IMR-90 (cell line): ENCODE data around the gene TOMM22. TPM values are rescaled to one million over a fixed set of nuclear protein-coding genes. Genes with fewer than 3 reads are reported as not detected.

Experiments
- ATAC-seq: fragments of 200-7000 bp; cut with Tn5 transposase; 2 replicates; pipeline ENCODE4 v1.9.1; 2020; ENCODE audit warnings: low read depth, mild to moderate bottlenecking, moderate library complexity
- BruUV-seq: library from RNA; stranded (reverse); fragments of 400-500 nt; replicated peaks from 2 replicates; lab custom pipeline; 2021; lab: Mats Ljungman, UMichigan
- CTCF ChIA-PET: fragments of 300-600 bp; formaldehyde crosslinking; extraction: SDS; loops from one replicate; lab custom pipeline; 2021; ENCODE audit warnings: antibody characterized with exemption; lab: Yijun Ruan, JAX
- POLR2A ChIA-PET: fragments of 300-600 bp; sonication (Branson Sonifier 250); formaldehyde crosslinking; loops from one replicate; lab custom pipeline; 2022; ENCODE audit warnings: antibody characterized with exemption; ENCODE audit not compliant: unreplicated experiment; lab: Charles Lee
- DNase-seq: peaks from one replicate; pipeline ENCODE4 v3.0.0; 2013
- H2AFZ ChIP-seq: replicated peaks from 2 replicates; pipeline ENCODE3; 2013; ENCODE audit warnings: low read length, mild to moderate bottlenecking; ENCODE audit not compliant: poor library complexity
- H2AK5ac ChIP-seq: 2 replicates; pipeline ENCODE4 v1.6.1; 2013; ENCODE audit warnings: low read depth, low read length, inconsistent platforms
- H2AK9ac ChIP-seq: replicated peaks from 2 replicates; pipeline ENCODE3; 2013; ENCODE audit warnings: mild to moderate bottlenecking, low read depth, low read length, moderate library complexity; ENCODE audit not compliant: poor library complexity
- H2BK120ac ChIP-seq: 2 replicates; pipeline ENCODE4 v1.6.1; 2013; ENCODE audit warnings: low read depth, low read length, inconsistent platforms
- H2BK15ac ChIP-seq: 3 replicates; pipeline ENCODE4 v1.6.1; 2013; ENCODE audit warnings: low read depth, low read length, inconsistent platforms
- H2BK20ac ChIP-seq: 2 replicates; pipeline ENCODE4 v1.6.1; 2013; ENCODE audit warnings: low read depth, mild to moderate bottlenecking, inconsistent platforms, low read length, moderate library complexity
- H2BK5ac ChIP-seq: 2 replicates; pipeline ENCODE4 v1.6.1; 2013; ENCODE audit warnings: mild to moderate bottlenecking, low read depth, low read length, inconsistent platforms; ENCODE audit not compliant: poor library complexity, severe bottlenecking
- H3K14ac ChIP-seq: replicated peaks from 2 replicates; pipeline ENCODE4 v1.6.1; 2013; ENCODE audit warnings: low read depth, low read length, inconsistent platforms
- H3K18ac ChIP-seq: 2 replicates; pipeline ENCODE4 v1.6.1; 2013; ENCODE audit warnings: low read depth, low read length, control low read depth
- H3K23ac ChIP-seq: 2 replicates; pipeline ENCODE4 v1.6.1; 2013; ENCODE audit warnings: low read depth, low read length, inconsistent platforms
- H3K27ac ChIP-seq: 2 replicates; pipeline ENCODE4 v1.5.1; 2013; ENCODE audit warnings: mild to moderate bottlenecking, control low read depth, low read length; ENCODE audit not compliant: insufficient read depth
- H3K27me3 ChIP-seq: 2 replicates; pipeline ENCODE4 v1.6.1; 2013; ENCODE audit warnings: low read length; ENCODE audit not compliant: control insufficient read depth, insufficient read depth
- H3K36me3 ChIP-seq: 2 replicates; pipeline ENCODE4 v1.6.1; 2013; ENCODE audit warnings: low read length, mixed read lengths; ENCODE audit not compliant: control insufficient read depth, insufficient read depth
- H3K4ac ChIP-seq: 2 replicates; pipeline ENCODE4 v1.6.1; 2013; ENCODE audit warnings: low read depth, low read length, inconsistent platforms
- H3K4me1 ChIP-seq: 2 replicates; pipeline ENCODE4 v1.6.1; 2013; ENCODE audit warnings: low read length, mixed read lengths; ENCODE audit not compliant: control insufficient read depth, insufficient read depth
- H3K4me2 ChIP-seq: 2 replicates; pipeline ENCODE4 v1.6.1; 2013; ENCODE audit warnings: low read depth, mild to moderate bottlenecking, control low read depth, low read length, moderate library complexity
- H3K4me3 ChIP-seq: 2 replicates; pipeline ENCODE4 v1.5.1; 2013; ENCODE audit warnings: low read depth, mild to moderate bottlenecking, control low read depth, low read length, moderate library complexity; ENCODE audit not compliant: insufficient read depth
- H3K56ac ChIP-seq: 2 replicates; pipeline ENCODE4 v1.6.1; 2013; ENCODE audit warnings: low read length, inconsistent platforms; ENCODE audit not compliant: insufficient read depth; ENCODE audit errors: extremely low read depth
- H3K79me1 ChIP-seq, 2 experiments: 2 replicates each; pipeline ENCODE4 v1.6.1; 2013; ENCODE audit warnings: low read length in 2 of 2, inconsistent platforms in 1 of 2, low read depth in 1 of 2
- H3K9ac ChIP-seq: 2 replicates; pipeline ENCODE4 v1.6.1; 2013; ENCODE audit warnings: low read depth, low read length, control low read depth
- H3K9me1 ChIP-seq: 2 replicates; pipeline ENCODE4 v1.6.1; 2013; ENCODE audit warnings: low read length, inconsistent platforms; ENCODE audit not compliant: insufficient read depth
- H3K9me3 ChIP-seq: 2 replicates; pipeline ENCODE4 v1.6.1; 2013; ENCODE audit warnings: low read length; ENCODE audit not compliant: control insufficient read depth, insufficient read depth
- H4K20me1 ChIP-seq: 2 replicates; pipeline ENCODE4 v1.6.1; 2013; ENCODE audit warnings: low read length, inconsistent platforms; ENCODE audit not compliant: insufficient read depth
- H4K5ac ChIP-seq: 2 replicates; pipeline ENCODE4 v1.6.1; 2013; ENCODE audit warnings: mild to moderate bottlenecking, low read depth, low read length, control low read depth
- H4K8ac ChIP-seq, 2 experiments: 2 replicates each; pipeline ENCODE4 v1.6.1; 2013; ENCODE audit warnings: low read depth in 2 of 2, low read length in 2 of 2, control low read depth in 1 of 2, inconsistent platforms in 1 of 2
- H4K91ac ChIP-seq: 2 replicates; pipeline ENCODE4 v1.6.1; 2013; ENCODE audit warnings: low read depth, low read length, inconsistent platforms; ENCODE audit not compliant: insufficient read depth
- BHLHE40 ChIP-seq: fragments of 150-350 bp; IDR thresholded peaks from 2 replicates; pipeline ENCODE4 v1.6.1; 2016; ENCODE audit warnings: mild to moderate bottlenecking, low read depth, low read length
- CEBPB ChIP-seq: IDR thresholded peaks from 2 replicates; pipeline ENCODE4 v1.6.1; 2012; ENCODE audit warnings: low read depth, low read length, improper control_type of control experiment
- CHD1 ChIP-seq: IDR thresholded peaks from 2 replicates; pipeline ENCODE4 v1.6.1; 2012; ENCODE audit warnings: low read depth, low read length, improper control_type of control experiment
- ELK1 ChIP-seq: fragments of 150-350 bp; IDR thresholded peaks from 2 replicates; pipeline ENCODE4 v1.6.1; 2016; ENCODE audit warnings: low read depth, mild to moderate bottlenecking, low read length, moderate library complexity, borderline replicate concordance
- FOS ChIP-seq: fragments of 150-350 bp; IDR thresholded peaks from 2 replicates; pipeline ENCODE4 v1.6.1; 2016; ENCODE audit warnings: low read depth, low read length
- MAFK ChIP-seq: IDR thresholded peaks from 2 replicates; pipeline ENCODE4 v1.6.1; 2012; ENCODE audit warnings: low read depth, low read length, improper control_type of control experiment
- MAZ ChIP-seq: IDR thresholded peaks from 2 replicates; pipeline ENCODE4 v1.6.1; 2012; ENCODE audit warnings: low read depth, mild to moderate bottlenecking, low read length, improper control_type of control experiment, moderate library complexity, borderline replicate concordance
- MXI1 ChIP-seq: IDR thresholded peaks from 2 replicates; pipeline ENCODE4 v1.6.1; 2012; ENCODE audit warnings: low read depth, mild to moderate bottlenecking, low read length, moderate library complexity, borderline replicate concordance
- RCOR1 ChIP-seq: IDR thresholded peaks from 2 replicates; pipeline ENCODE4 v1.6.1; 2012; ENCODE audit warnings: mild to moderate bottlenecking, low read length, improper control_type of control experiment; ENCODE audit not compliant: insufficient replicate concordance
- RFX5 ChIP-seq: IDR thresholded peaks from 2 replicates; pipeline ENCODE4 v1.8.0; 2012; ENCODE audit warnings: low read depth, mild to moderate bottlenecking, low read length, moderate library complexity
- SMC3 ChIP-seq: fragments of 150-350 bp; IDR thresholded peaks from 2 replicates; pipeline ENCODE4 v1.6.1; 2016; ENCODE audit warnings: low read depth, mild to moderate bottlenecking, antibody characterized with exemption, low read length, moderate library complexity
- WGBS, 2 experiments: methylation state at CpG; one replicate each; pipeline versions ENCODE4 v1.1.5 to v1.1.7; 2013; ENCODE audit warnings: missing lambda C conversion rate in 2 of 2; ENCODE audit not compliant: insufficient read length in 1 of 2; ENCODE audit errors: extremely low coverage in 2 of 2; 5-methylcytosine and 5-hydroxymethylcytosine counted together
- dilution Hi-C: fragments of 300-500 bp; cut with HindIII; formaldehyde crosslinking; loops from one replicate; pipeline ENCODE4 v1.14.3; 2018; ENCODE audit warnings: low sequenced_read_pairs; ENCODE audit not compliant: unreplicated experiment
- in situ Hi-C: fragments of 300-500 bp; cut with MboI; formaldehyde crosslinking; loops from 3 replicates; pipeline ENCODE4 v1.14.3; 2019; ENCODE audit warnings: low sequenced_read_pairs, inconsistent platforms, mixed read lengths
- intact Hi-C: fragments of 100-400 bp; cut with micrococcal nuclease; formaldehyde crosslinking; loops from 2 replicates; pipeline ENCODE4 v1.10.0; 2022
- polyA plus RNA-seq, 3 experiments: library from polyadenylated mRNA; depleted of rRNA; stranded (reverse); fragments of >200 nt; gene quantifications; 2 replicates each; pipeline ENCODE4 v1.2.3, GENCODE V29; 2012; ENCODE audit warnings: low replicate concordance in 1 of 3
- total RNA-seq: library from RNA; depleted of rRNA; stranded (reverse); fragments of >200 nt; gene quantifications from 2 replicates; pipeline ENCODE4 v1.2.3, GENCODE V29; 2012
- TF ChIP-seq, protein P1 (sequence below): fragments of 150-350 bp; IDR thresholded peaks from 2 replicates; pipeline ENCODE4 v1.6.1; 2017; ENCODE audit warnings: mild to moderate bottlenecking, antibody characterized with exemption, low read length, low read depth
- TF ChIP-seq, protein P2 (sequence below): conservative IDR thresholded peaks from 2 replicates; pipeline ENCODE4 v1.5.1; 2012; ENCODE audit warnings: mild to moderate bottlenecking, low read depth, low read length, improper control_type of control experiment

Gene TOMM22
- total and polyA plus RNA-seq, 2 of the 4 experiments (the other 2 are of a cell fraction): 38.7 to 78.0 TPM

DNA sequence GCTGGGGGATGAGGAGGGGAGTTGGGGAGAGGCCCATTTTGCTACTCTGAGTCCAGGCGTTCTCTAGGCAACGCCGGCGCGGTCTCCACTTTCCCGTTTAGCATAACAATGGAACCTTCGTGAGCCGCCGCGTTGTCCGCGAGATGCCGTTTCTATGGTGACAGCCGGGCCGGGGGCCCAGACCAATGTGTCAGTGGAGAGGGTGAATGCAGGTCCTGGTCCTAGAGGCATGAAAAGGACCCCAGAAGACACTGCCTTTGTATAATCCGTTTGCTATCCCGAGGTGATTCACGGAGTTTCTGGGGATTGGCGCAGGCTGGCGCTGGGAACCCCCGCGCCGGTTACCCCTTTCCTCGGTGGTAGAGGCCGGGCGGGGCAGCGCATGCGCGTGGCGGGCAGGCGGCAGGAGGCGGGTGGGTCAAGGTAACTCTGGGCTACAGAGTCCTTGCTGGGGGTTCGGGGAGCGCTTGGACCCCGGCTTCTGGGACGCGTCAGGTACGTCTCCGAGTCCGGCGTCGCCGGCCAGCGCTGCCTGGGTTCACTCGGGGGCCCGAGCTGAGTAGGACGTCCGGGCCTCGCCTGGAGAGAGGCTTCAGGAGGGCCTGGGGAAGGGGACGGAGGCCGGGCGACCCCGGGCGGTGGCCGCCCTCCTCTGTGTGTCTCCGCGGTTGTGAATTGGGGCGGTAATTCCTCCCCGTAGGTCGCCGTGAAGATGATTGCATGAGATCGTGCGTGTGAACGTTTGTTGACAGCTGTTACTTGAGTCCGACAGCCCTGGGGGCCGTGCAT lies 25.3 kb upstream of the TOMM22 start, which contains the start of the genes CBY1 and FAM227A:
CBY1 (plus strand) TSS at position 383 of the 789 bp plus-strand sequence. CDS start 11,417 bp downstream, outside the sequence.
FAM227A (minus strand) TSS at position 137 of the 789 bp plus-strand sequence. CDS start 6,224 bp downstream, outside the sequence.
- Histone ChIP-seq H3K27me3 (no peaks in the 10 kb centered on the region), H3K9me3 (no peaks in the 10 kb centered on the region), H3K23ac (peak within 1 kb of the TSS; percentile 100), H4K5ac (peak within 1 kb of the TSS; percentile 99), H3K9ac (peak within 1 kb of the TSS; percentile 98), H2AK5ac (peak within 1 kb of the TSS; percentile 20; the same call in 1 of the 2 replicates), H3K56ac (peak within 1 kb of the TSS; percentile 100), H3K4me3 (peak within 1 kb of the TSS; percentile 73), H2BK20ac (peak within 1 kb of the TSS; percentile 100), H3K4me1 (peaks cover 7% of the 10 kb centered on the region), H2BK5ac (peak within 1 kb of the TSS; percentile 98), H2BK15ac (peak within 1 kb of the TSS; percentile 99), H3K4ac (peak within 1 kb of the TSS; percentile 100), H4K20me1 (no peaks in the 10 kb centered on the region; the same call in 1 of the 2 replicates), H3K18ac (peak within 1 kb of the TSS; percentile 99), H4K91ac (peak within 1 kb of the TSS; percentile 100), H2AK9ac (peak within 1 kb of the TSS; percentile 96), H4K8ac (peak within 1 kb of the TSS; percentile 83 to 100), H3K27ac (peak within 1 kb of the TSS; percentile 95), H3K79me1 (peaks cover 11 to 21% of the 10 kb centered on the region in 2 experiments), H3K14ac (peak within 1 kb of the TSS; percentile 100), H2BK120ac (peak within 1 kb of the TSS; percentile 100), H2AFZ (peak within 1 kb of the TSS; percentile 99), H3K4me2 (peak within 1 kb of the TSS; percentile 87), H3K9me1 (peaks cover 10% of the 10 kb centered on the region; the same call in 1 of the 2 replicates), H3K36me3 (no peaks in the 10 kb centered on the region)
- 0% methylated on average over 3 of the region's 66 CpGs; no CpG with 5 or more reads in 1 of the 2 experiments for WGBS, 2 experiments
- POLR2A ChIA-PET: no interaction called here
- dilution Hi-C loops: no loop called here
- TSS peak; percentile 61 for BruUV-seq
- CTCF ChIA-PET: interaction anchor here (0.7 kb wide), 1 partner anchor 25 kb away, joined by 4 read pairs; no protein-coding TSS in a partner anchor
- in situ Hi-C loops: no loop called here
- peak; percentile 97 for ATAC-seq
- peak; percentile 76 for DNase-seq
- intact Hi-C loops: no loop called here
- peak; percentile 93; the same call in 1 of the 2 replicates for TF ChIP-seq CHD1
- TF ChIP-seq, protein P1, sequence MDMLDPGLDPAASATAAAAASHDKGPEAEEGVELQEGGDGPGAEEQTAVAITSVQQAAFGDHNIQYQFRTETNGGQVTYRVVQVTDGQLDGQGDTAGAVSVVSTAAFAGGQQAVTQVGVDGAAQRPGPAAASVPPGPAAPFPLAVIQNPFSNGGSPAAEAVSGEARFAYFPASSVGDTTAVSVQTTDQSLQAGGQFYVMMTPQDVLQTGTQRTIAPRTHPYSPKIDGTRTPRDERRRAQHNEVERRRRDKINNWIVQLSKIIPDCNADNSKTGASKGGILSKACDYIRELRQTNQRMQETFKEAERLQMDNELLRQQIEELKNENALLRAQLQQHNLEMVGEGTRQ: no peak
- no peak for TF ChIP-seq ELK1
- TF ChIP-seq FOS: no peak
- no peak for TF ChIP-seq MAFK
- no peak for TF ChIP-seq SMC3
- TF ChIP-seq RFX5: no peak
- TF ChIP-seq BHLHE40: peak; percentile 98
- TF ChIP-seq MAZ: peak; percentile 17; the same call in 1 of the 2 replicates
- TF ChIP-seq CEBPB: no peak
- TF ChIP-seq RCOR1: no peak
- TF ChIP-seq, protein P2, sequence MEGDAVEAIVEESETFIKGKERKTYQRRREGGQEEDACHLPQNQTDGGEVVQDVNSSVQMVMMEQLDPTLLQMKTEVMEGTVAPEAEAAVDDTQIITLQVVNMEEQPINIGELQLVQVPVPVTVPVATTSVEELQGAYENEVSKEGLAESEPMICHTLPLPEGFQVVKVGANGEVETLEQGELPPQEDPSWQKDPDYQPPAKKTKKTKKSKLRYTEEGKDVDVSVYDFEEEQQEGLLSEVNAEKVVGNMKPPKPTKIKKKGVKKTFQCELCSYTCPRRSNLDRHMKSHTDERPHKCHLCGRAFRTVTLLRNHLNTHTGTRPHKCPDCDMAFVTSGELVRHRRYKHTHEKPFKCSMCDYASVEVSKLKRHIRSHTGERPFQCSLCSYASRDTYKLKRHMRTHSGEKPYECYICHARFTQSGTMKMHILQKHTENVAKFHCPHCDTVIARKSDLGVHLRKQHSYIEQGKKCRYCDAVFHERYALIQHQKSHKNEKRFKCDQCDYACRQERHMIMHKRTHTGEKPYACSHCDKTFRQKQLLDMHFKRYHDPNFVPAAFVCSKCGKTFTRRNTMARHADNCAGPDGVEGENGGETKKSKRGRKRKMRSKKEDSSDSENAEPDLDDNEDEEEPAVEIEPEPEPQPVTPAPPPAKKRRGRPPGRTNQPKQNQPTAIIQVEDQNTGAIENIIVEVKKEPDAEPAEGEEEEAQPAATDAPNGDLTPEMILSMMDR: no peak
- TF ChIP-seq MXI1: peak; percentile 65; the same call in 1 of the 2 replicates
